Gastroesophageal sphincter (tissue), 3 donors: ENCODE results near the gene TCF4.

ENCODE experiments used
- POLR2A ChIP-seq, 2 donors: fragments of 450-650 bp; IDR thresholded peaks; one replicate each; pipeline ENCODE4 v1.6.1; 2017; ENCODE audit warnings: antibody characterized with exemption in 2 of 2, mild to moderate bottlenecking in 2 of 2, moderate library complexity in 1 of 2
- POLR2AphosphoS5 ChIP-seq: sonication (generic); formaldehyde crosslinking; IDR thresholded peaks from one replicate; pipeline ENCODE4 v1.6.1; 2017; ENCODE audit warnings: antibody characterized with exemption
- TF ChIP-seq, protein P1 (sequence below), 4 experiments: fragments of 200-600 bp in 2 of 4; fragments of 450-650 bp in 2 of 4; sonication (generic) in 1 of 4; IDR thresholded peaks; one replicate each; pipeline ENCODE4 v1.5.1; 2017 to 2019; ENCODE audit warnings: antibody characterized with exemption in 4 of 4, mild to moderate bottlenecking in 2 of 4, moderate library complexity in 2 of 4

DNA sequence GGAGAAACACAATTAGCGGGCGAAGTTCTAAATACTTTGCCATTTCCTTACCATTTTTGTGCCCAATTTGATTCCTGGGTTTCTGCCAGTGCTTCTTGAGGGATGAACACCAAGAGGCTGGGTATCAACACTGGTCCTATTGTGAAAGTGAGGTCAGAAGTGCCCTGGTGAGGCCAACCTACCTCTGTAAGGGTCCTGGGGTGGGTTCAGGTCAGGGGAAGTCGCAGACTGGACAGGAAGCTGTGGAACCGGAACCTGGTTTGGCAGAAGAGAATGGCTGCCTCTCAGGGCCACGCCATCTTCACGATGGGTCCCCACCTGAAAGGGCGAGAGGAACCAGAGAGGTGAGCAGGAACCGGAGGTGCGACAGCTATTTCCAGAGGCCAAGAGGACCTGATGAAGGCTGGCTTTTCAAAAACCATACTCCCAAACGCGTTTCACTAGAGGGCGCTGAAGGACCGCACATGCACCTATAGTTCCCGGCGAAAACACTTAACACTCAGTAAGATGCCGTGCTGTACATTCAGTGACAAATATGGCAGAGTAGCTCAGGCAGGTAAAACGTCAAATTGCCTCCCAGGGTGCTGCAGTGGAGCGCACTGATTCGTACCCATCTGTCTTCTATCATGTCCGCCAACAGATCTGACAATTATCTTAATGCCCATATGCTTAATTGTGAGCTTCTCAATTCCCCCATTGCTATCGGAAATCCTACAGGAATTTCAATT is 353.5 kb downstream of the TCF4 start:
- TF ChIP-seq POLR2A (IDR thresholded peaks at IDR 0.05) (no peak), POLR2AphosphoS5 (no peak)
- TF ChIP-seq, protein P1, sequence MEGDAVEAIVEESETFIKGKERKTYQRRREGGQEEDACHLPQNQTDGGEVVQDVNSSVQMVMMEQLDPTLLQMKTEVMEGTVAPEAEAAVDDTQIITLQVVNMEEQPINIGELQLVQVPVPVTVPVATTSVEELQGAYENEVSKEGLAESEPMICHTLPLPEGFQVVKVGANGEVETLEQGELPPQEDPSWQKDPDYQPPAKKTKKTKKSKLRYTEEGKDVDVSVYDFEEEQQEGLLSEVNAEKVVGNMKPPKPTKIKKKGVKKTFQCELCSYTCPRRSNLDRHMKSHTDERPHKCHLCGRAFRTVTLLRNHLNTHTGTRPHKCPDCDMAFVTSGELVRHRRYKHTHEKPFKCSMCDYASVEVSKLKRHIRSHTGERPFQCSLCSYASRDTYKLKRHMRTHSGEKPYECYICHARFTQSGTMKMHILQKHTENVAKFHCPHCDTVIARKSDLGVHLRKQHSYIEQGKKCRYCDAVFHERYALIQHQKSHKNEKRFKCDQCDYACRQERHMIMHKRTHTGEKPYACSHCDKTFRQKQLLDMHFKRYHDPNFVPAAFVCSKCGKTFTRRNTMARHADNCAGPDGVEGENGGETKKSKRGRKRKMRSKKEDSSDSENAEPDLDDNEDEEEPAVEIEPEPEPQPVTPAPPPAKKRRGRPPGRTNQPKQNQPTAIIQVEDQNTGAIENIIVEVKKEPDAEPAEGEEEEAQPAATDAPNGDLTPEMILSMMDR (IDR thresholded peaks at IDR 0.05), result peak; percentile 56 to 83 (median 77)
